Upper lobe of left lung (tissue), 4 donors: ENCODE measurements around the gene STIMATE.

Experiments used
- POLR2A ChIP-seq, 4 donors: fragments of 450-650 bp; IDR thresholded peaks; one replicate each; pipeline ENCODE4 v1.5.1; 2016 to 2017; ENCODE audit warnings: antibody characterized with exemption in 4 of 4, mild to moderate bottlenecking in 2 of 4
- TF ChIP-seq, protein P1 (sequence below), 6 experiments: fragments of 450-650 bp in 4 of 6; fragments of 200-600 bp in 2 of 6; sonication (generic) in 2 of 6; IDR thresholded peaks; one replicate each; pipeline ENCODE4 v1.5.1; 2016 to 2019; ENCODE audit warnings: antibody characterized with exemption in 6 of 6

DNA sequence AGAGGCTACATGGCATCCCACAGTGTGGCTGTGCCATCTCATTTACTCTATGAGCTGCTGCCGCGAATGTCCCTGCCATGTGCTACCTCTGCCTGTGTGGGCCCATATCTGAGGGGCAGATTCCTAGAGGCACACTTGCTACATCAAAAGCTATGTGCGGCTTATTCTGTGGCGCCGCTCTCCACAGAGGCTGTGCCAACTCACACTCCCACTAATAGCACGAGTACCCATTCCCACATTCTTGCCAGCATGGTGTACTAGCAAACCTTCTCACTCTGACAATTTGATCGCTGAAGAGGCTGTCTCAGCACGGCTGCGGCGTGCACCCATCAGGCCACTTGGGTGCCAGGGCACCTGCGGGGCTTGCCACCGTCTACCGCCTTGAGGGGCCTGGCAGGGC lies 31.4 kb downstream of the STIMATE start:
- TF ChIP-seq, protein P1, sequence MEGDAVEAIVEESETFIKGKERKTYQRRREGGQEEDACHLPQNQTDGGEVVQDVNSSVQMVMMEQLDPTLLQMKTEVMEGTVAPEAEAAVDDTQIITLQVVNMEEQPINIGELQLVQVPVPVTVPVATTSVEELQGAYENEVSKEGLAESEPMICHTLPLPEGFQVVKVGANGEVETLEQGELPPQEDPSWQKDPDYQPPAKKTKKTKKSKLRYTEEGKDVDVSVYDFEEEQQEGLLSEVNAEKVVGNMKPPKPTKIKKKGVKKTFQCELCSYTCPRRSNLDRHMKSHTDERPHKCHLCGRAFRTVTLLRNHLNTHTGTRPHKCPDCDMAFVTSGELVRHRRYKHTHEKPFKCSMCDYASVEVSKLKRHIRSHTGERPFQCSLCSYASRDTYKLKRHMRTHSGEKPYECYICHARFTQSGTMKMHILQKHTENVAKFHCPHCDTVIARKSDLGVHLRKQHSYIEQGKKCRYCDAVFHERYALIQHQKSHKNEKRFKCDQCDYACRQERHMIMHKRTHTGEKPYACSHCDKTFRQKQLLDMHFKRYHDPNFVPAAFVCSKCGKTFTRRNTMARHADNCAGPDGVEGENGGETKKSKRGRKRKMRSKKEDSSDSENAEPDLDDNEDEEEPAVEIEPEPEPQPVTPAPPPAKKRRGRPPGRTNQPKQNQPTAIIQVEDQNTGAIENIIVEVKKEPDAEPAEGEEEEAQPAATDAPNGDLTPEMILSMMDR (IDR thresholded peaks at IDR 0.05), result no peak
- no peak for TF ChIP-seq POLR2A (IDR thresholded peaks at IDR 0.05)
